Lower leg skin (tissue), 3 donors: ENCODE data around the gene BEND7.

Experiments
- POLR2A ChIP-seq, 2 donors: fragments of 450-650 bp; IDR thresholded peaks; one replicate each; pipeline ENCODE4 v1.6.1; 2016 to 2017; ENCODE audit warnings: antibody characterized with exemption in 2 of 2, mild to moderate bottlenecking in 1 of 2, moderate library complexity in 1 of 2
- TF ChIP-seq, protein P1 (sequence below), 3 donors: fragments of 450-650 bp; IDR thresholded peaks; one replicate each; pipeline ENCODE4 v1.5.1; 2016; ENCODE audit warnings: antibody characterized with exemption in 3 of 3, mild to moderate bottlenecking in 3 of 3, moderate library complexity in 2 of 3

DNA sequence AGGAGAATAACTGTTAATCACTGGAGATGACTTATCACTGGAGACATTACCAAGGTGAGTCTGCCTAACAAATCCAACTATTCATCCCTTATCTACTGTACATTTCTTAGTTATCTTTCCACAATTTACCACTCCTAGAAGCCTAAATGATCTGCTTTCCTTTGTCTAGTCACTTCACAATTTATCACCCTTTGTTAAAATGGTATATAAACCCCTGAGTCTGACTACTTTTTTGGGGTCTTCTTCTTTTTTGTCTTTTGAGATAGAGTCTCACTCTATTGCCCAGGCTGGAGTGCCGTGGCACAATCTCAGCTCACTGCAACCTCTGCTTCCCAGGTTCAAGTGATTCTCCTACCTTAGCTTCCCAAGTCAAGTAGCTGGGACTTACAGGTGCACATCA lies 114.7 kb downstream of the BEND7 start:
- TF ChIP-seq, protein P1, sequence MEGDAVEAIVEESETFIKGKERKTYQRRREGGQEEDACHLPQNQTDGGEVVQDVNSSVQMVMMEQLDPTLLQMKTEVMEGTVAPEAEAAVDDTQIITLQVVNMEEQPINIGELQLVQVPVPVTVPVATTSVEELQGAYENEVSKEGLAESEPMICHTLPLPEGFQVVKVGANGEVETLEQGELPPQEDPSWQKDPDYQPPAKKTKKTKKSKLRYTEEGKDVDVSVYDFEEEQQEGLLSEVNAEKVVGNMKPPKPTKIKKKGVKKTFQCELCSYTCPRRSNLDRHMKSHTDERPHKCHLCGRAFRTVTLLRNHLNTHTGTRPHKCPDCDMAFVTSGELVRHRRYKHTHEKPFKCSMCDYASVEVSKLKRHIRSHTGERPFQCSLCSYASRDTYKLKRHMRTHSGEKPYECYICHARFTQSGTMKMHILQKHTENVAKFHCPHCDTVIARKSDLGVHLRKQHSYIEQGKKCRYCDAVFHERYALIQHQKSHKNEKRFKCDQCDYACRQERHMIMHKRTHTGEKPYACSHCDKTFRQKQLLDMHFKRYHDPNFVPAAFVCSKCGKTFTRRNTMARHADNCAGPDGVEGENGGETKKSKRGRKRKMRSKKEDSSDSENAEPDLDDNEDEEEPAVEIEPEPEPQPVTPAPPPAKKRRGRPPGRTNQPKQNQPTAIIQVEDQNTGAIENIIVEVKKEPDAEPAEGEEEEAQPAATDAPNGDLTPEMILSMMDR (IDR thresholded peaks at IDR 0.05): no peak
- TF ChIP-seq POLR2A (IDR thresholded peaks at IDR 0.05): no peak
